Thoracic aorta (tissue), 2 donors: ENCODE results near the gene APOL5. TPM values are rescaled to one million over a fixed set of nuclear protein-coding genes. Genes with fewer than 3 reads are reported as not detected.
"Not testable (repeated sequence)": the region's sequence is repeated elsewhere in the genome, so short reads cannot be mapped to it uniquely, and the experiment has no call there.

Source experiments
- ATAC-seq: fragments of 150-250 bp; one replicate; pipeline ENCODE4 v1.8.0; 2017; ENCODE audit warnings: low read depth; ENCODE audit not compliant: insufficient number of reproducible peaks, low FRiP score
- DNase-seq: peaks from one replicate; pipeline ENCODE4 v3.0.0-alpha.2; 2020; ENCODE audit warnings: low spot score
- H3K27ac ChIP-seq, 2 donors: fragments of 200-600 bp; sonication (generic); 1 replicate in 1 of 2; 2 replicates in 1 of 2; pipeline ENCODE4 v1.5.1; 2016; ENCODE audit warnings: mild to moderate bottlenecking in 2 of 2, moderate library complexity in 2 of 2
- H3K27me3 ChIP-seq: fragments of 200-600 bp; sonication (generic); replicated peaks from 2 replicates; pipeline ENCODE4 v1.6.0; 2016; ENCODE audit warnings: mild to moderate bottlenecking; ENCODE audit not compliant: insufficient read depth
- H3K36me3 ChIP-seq: fragments of 200-600 bp; sonication (generic); one replicate; pipeline ENCODE4 v1.5.1; 2016
- H3K4me1 ChIP-seq, 2 donors: fragments of 200-600 bp; sonication (generic); 1 replicate in 1 of 2; 2 replicates in 1 of 2; pipeline versions ENCODE4 v1.5.1 to v1.6.0; 2016; ENCODE audit warnings: low read depth in 2 of 2, mild to moderate bottlenecking in 1 of 2; ENCODE audit not compliant: control insufficient read depth in 1 of 2
- H3K4me3 ChIP-seq: fragments of 200-600 bp; sonication (generic); 2 replicates; pipeline ENCODE4 v1.5.1; 2016; ENCODE audit warnings: mild to moderate bottlenecking
- H3K9me3 ChIP-seq: fragments of 200-600 bp; sonication (generic); 2 replicates; pipeline ENCODE4 v1.5.1; 2016
- CTCF ChIP-seq: fragments of 200-600 bp; sonication (generic); IDR thresholded peaks from one replicate; pipeline ENCODE4 v1.5.1; 2019; ENCODE audit warnings: antibody characterized with exemption
- total RNA-seq, 2 donors: library from RNA; depleted of rRNA; stranded (reverse); fragments of >200 nt; gene quantifications; one replicate each; pipeline versions ENCODE4 v1.1.0 to v1.2.3, GENCODE V29; 2016

APOL5 gene
- total RNA-seq, 2 donors from 2014 or later = not detected

- H3K27ac ChIP-seq = no peak overlapping the region
- DNase-seq (no peak), ATAC-seq (no peak)
- H3K4me3 ChIP-seq = no peak overlapping the region
- peaks cover 0 to 14% of the 10 kb centered on the region in 2 donors for H3K4me1 ChIP-seq
- no peaks in the 10 kb centered on the region for H3K36me3 ChIP-seq
- no peaks in the 10 kb centered on the region for H3K9me3 ChIP-seq
- no peak for TF ChIP-seq CTCF
- no peaks in the 10 kb centered on the region for H3K27me3 ChIP-seq
Measured at GRCh38 chr22:35735542-35735941, 17.9 kb downstream of the APOL5 start.

- H3K36me3 ChIP-seq = no peaks in the 10 kb centered on the region
- no peak overlapping the region for H3K4me3 ChIP-seq
- no peak for TF ChIP-seq CTCF
- no peaks in the 10 kb centered on the region for H3K27me3 ChIP-seq
- no peaks in the 10 kb centered on the region for H3K9me3 ChIP-seq
- no peak for ATAC-seq
- H3K4me1 ChIP-seq = peaks cover 0 to 14% of the 10 kb centered on the region in 2 donors
- DNase-seq = no peak
- no peak overlapping the region for H3K27ac ChIP-seq
Measured at GRCh38 chr22:35736166-35736565, 18.5 kb downstream of the APOL5 start.

- Histone ChIP-seq H3K4me3 (no peak overlapping the region), H3K27ac (no peak overlapping the region), H3K4me1 (peaks cover 0 to 14% of the 10 kb centered on the region in 2 donors), H3K27me3 (no peaks in the 10 kb centered on the region), H3K36me3 (no peaks in the 10 kb centered on the region), H3K9me3 (no peaks in the 10 kb centered on the region)
- ATAC-seq (no peak), DNase-seq (no peak)
- no peak for TF ChIP-seq CTCF
Measured at GRCh38 chr22:35736701-35737100, 19.0 kb downstream of the APOL5 start.

GRCh38 chr22:35737886-35738285, 20.2 kb downstream of the APOL5 start:
- H3K27ac ChIP-seq, DNase-seq, ATAC-seq, H3K4me3 ChIP-seq, H3K27me3 ChIP-seq, H3K9me3 ChIP-seq, H3K36me3 ChIP-seq: not testable (repeated sequence)
- H3K4me1 ChIP-seq = peaks cover 0 to 14% of the 10 kb centered on the region in 2 donors

GRCh38 chr22:35739076-35739930, 21.6 kb downstream of the APOL5 start:
- no peaks in the 10 kb centered on the region for H3K27me3 ChIP-seq
- DNase-seq (no peak), ATAC-seq (no peak)
- peak overlapping the region; percentile 5 to 27 for H3K27ac ChIP-seq
- H3K36me3 ChIP-seq = peaks cover 12% of the 10 kb centered on the region
- peaks cover 0 to 14% of the 10 kb centered on the region in 2 donors for H3K4me1 ChIP-seq
- peak; percentile 57 for TF ChIP-seq CTCF
- no peaks in the 10 kb centered on the region for H3K9me3 ChIP-seq
- H3K4me3 ChIP-seq = no peak overlapping the region
